ENCODE data around the gene CCDC13.
"Not testable (repeated sequence)": the region's sequence is repeated elsewhere in the genome, so short reads cannot be mapped to it uniquely, and the experiment has no call there.

CCDC13 gene
- 0 to 0.35 (median 0) reads per million in 3 donors for total RNA-seq

- peak; percentile 55 to 67 (median 65) for DNase-seq
- Histone ChIP-seq H3K27me3 (replicated peaks; ENCODE audit: control insufficient read depth, insufficient read depth, low read length, poor library complexity, severe bottlenecking) (no peaks in the 10 kb centered on the region), H3K4me3 (ENCODE audit: insufficient read depth, low read depth, low read length, poor library complexity, severe bottlenecking) (peak within 1 kb of the TSS; percentile 54), H3K9me3 (ENCODE audit: control insufficient read depth, low read length) (no peaks in the 10 kb centered on the region), H3K4me1 (ENCODE audit: control insufficient read depth, insufficient read depth, low read length, poor library complexity, severe bottlenecking) (no peaks in the 10 kb centered on the region), H3K27ac (ENCODE audit: insufficient read depth, low read length, poor library complexity, severe bottlenecking) (peak within 1 kb of the TSS; percentile 9), H3K36me3 (ENCODE audit: control insufficient read depth, insufficient read depth, low read length) (no peaks in the 10 kb centered on the region)
These were observed at the start of gene CCDC13 for GRCh38 chr3:42772670-42773408. TSS of gene CCDC13 (minus strand) at chr3:42773253. CDS start at chr3:42758345, 14,908 bp downstream.

- DNase-seq = no peak
- H3K9me3 ChIP-seq (ENCODE audit: control insufficient read depth, low read length) = no peaks in the 10 kb centered on the region
- no peak overlapping the region for H3K4me3 ChIP-seq (ENCODE audit: insufficient read depth, low read depth, low read length, poor library complexity, severe bottlenecking)
- no peak overlapping the region for H3K27ac ChIP-seq (ENCODE audit: insufficient read depth, low read length, poor library complexity, severe bottlenecking)
- H3K4me1 ChIP-seq (ENCODE audit: control insufficient read depth, insufficient read depth, low read length, poor library complexity, severe bottlenecking) = no peaks in the 10 kb centered on the region
- no peaks in the 10 kb centered on the region for H3K36me3 ChIP-seq (ENCODE audit: control insufficient read depth, insufficient read depth, low read length)
- no peaks in the 10 kb centered on the region for H3K27me3 ChIP-seq (replicated peaks; ENCODE audit: control insufficient read depth, insufficient read depth, low read length, poor library complexity, severe bottlenecking)
These were observed 49.8 kb upstream of the CCDC13 start for GRCh38 chr3:42822828-42823227.

GRCh38 chr3:42820746-42821051 is 47.6 kb upstream of the CCDC13 start:
- no peaks in the 10 kb centered on the region for H3K9me3 ChIP-seq (ENCODE audit: control insufficient read depth, low read length)
- no peak overlapping the region for H3K4me3 ChIP-seq (ENCODE audit: insufficient read depth, low read depth, low read length, poor library complexity, severe bottlenecking)
- no peaks in the 10 kb centered on the region for H3K27me3 ChIP-seq (replicated peaks; ENCODE audit: control insufficient read depth, insufficient read depth, low read length, poor library complexity, severe bottlenecking)
- H3K36me3 ChIP-seq (ENCODE audit: control insufficient read depth, insufficient read depth, low read length) = no peaks in the 10 kb centered on the region
- no peak overlapping the region for H3K27ac ChIP-seq (ENCODE audit: insufficient read depth, low read length, poor library complexity, severe bottlenecking)
- no peaks in the 10 kb centered on the region for H3K4me1 ChIP-seq (ENCODE audit: control insufficient read depth, insufficient read depth, low read length, poor library complexity, severe bottlenecking)
- no peak for DNase-seq

- Histone ChIP-seq H3K9me3 (ENCODE audit: control insufficient read depth, low read length) (no peaks in the 10 kb centered on the region), H3K4me3 (ENCODE audit: insufficient read depth, low read depth, low read length, poor library complexity, severe bottlenecking) (no peak overlapping the region), H3K27me3 (replicated peaks; ENCODE audit: control insufficient read depth, insufficient read depth, low read length, poor library complexity, severe bottlenecking) (no peaks in the 10 kb centered on the region), H3K4me1 (ENCODE audit: control insufficient read depth, insufficient read depth, low read length, poor library complexity, severe bottlenecking) (no peaks in the 10 kb centered on the region), H3K27ac (ENCODE audit: insufficient read depth, low read length, poor library complexity, severe bottlenecking) (no peak overlapping the region), H3K36me3 (ENCODE audit: control insufficient read depth, insufficient read depth, low read length) (no peaks in the 10 kb centered on the region)
- DNase-seq = no peak
These were observed 46.4 kb upstream of the CCDC13 start for GRCh38 chr3:42819351-42819965.

- DNase-seq = no peak
- Histone ChIP-seq H3K4me3 (ENCODE audit: insufficient read depth, low read depth, low read length, poor library complexity, severe bottlenecking) (no peak overlapping the region), H3K36me3 (ENCODE audit: control insufficient read depth, insufficient read depth, low read length) (no peaks in the 10 kb centered on the region), H3K27me3 (replicated peaks; ENCODE audit: control insufficient read depth, insufficient read depth, low read length, poor library complexity, severe bottlenecking) (no peaks in the 10 kb centered on the region), H3K4me1 (ENCODE audit: control insufficient read depth, insufficient read depth, low read length, poor library complexity, severe bottlenecking) (no peaks in the 10 kb centered on the region), H3K27ac (ENCODE audit: insufficient read depth, low read length, poor library complexity, severe bottlenecking) (no peak overlapping the region), H3K9me3 (ENCODE audit: control insufficient read depth, low read length) (no peaks in the 10 kb centered on the region)
These were observed 42.8 kb upstream of the CCDC13 start for GRCh38 chr3:42815826-42816225.

- DNase-seq = no peak
- no peaks in the 10 kb centered on the region for H3K4me1 ChIP-seq (ENCODE audit: control insufficient read depth, insufficient read depth, low read length, poor library complexity, severe bottlenecking)
- no peaks in the 10 kb centered on the region for H3K27me3 ChIP-seq (replicated peaks; ENCODE audit: control insufficient read depth, insufficient read depth, low read length, poor library complexity, severe bottlenecking)
- H3K27ac ChIP-seq (ENCODE audit: insufficient read depth, low read length, poor library complexity, severe bottlenecking) = no peak overlapping the region
- no peak overlapping the region for H3K4me3 ChIP-seq (ENCODE audit: insufficient read depth, low read depth, low read length, poor library complexity, severe bottlenecking)
- H3K36me3 ChIP-seq (ENCODE audit: control insufficient read depth, insufficient read depth, low read length) = no peaks in the 10 kb centered on the region
- no peaks in the 10 kb centered on the region for H3K9me3 ChIP-seq (ENCODE audit: control insufficient read depth, low read length)
These were observed 42.0 kb upstream of the CCDC13 start for GRCh38 chr3:42814914-42815507.

- no peak overlapping the region for H3K4me3 ChIP-seq (ENCODE audit: insufficient read depth, low read depth, low read length, poor library complexity, severe bottlenecking)
- H3K4me1 ChIP-seq (ENCODE audit: control insufficient read depth, insufficient read depth, low read length, poor library complexity, severe bottlenecking) = no peaks in the 10 kb centered on the region
- H3K27me3 ChIP-seq (replicated peaks; ENCODE audit: control insufficient read depth, insufficient read depth, low read length, poor library complexity, severe bottlenecking) = no peaks in the 10 kb centered on the region
- no peaks in the 10 kb centered on the region for H3K9me3 ChIP-seq (ENCODE audit: control insufficient read depth, low read length)
- H3K27ac ChIP-seq (ENCODE audit: insufficient read depth, low read length, poor library complexity, severe bottlenecking) = no peak overlapping the region
- DNase-seq = no peak
- no peaks in the 10 kb centered on the region for H3K36me3 ChIP-seq (ENCODE audit: control insufficient read depth, insufficient read depth, low read length)
These were observed 41.2 kb upstream of the CCDC13 start for GRCh38 chr3:42814246-42814645.

- not testable (repeated sequence) for DNase-seq; H3K4me3 ChIP-seq (ENCODE audit: insufficient read depth, low read depth, low read length, poor library complexity, severe bottlenecking); H3K27me3 ChIP-seq (replicated peaks; ENCODE audit: control insufficient read depth, insufficient read depth, low read length, poor library complexity, severe bottlenecking); H3K36me3 ChIP-seq (ENCODE audit: control insufficient read depth, insufficient read depth, low read length); H3K27ac ChIP-seq (ENCODE audit: insufficient read depth, low read length, poor library complexity, severe bottlenecking); H3K9me3 ChIP-seq (ENCODE audit: control insufficient read depth, low read length); H3K4me1 ChIP-seq (ENCODE audit: control insufficient read depth, insufficient read depth, low read length, poor library complexity, severe bottlenecking)
These were observed 38.2 kb upstream of the CCDC13 start for GRCh38 chr3:42811118-42811883.

GRCh38 chr3:42810706-42811105 is 37.7 kb upstream of the CCDC13 start:
- not testable (repeated sequence) for H3K27me3 ChIP-seq (replicated peaks; ENCODE audit: control insufficient read depth, insufficient read depth, low read length, poor library complexity, severe bottlenecking); H3K4me1 ChIP-seq (ENCODE audit: control insufficient read depth, insufficient read depth, low read length, poor library complexity, severe bottlenecking); DNase-seq; H3K36me3 ChIP-seq (ENCODE audit: control insufficient read depth, insufficient read depth, low read length); H3K9me3 ChIP-seq (ENCODE audit: control insufficient read depth, low read length); H3K27ac ChIP-seq (ENCODE audit: insufficient read depth, low read length, poor library complexity, severe bottlenecking); H3K4me3 ChIP-seq (ENCODE audit: insufficient read depth, low read depth, low read length, poor library complexity, severe bottlenecking)

- Histone ChIP-seq H3K4me3 (ENCODE audit: insufficient read depth, low read depth, low read length, poor library complexity, severe bottlenecking) (no peak within 1 kb of the TSS), H3K27ac (ENCODE audit: insufficient read depth, low read length, poor library complexity, severe bottlenecking) (no peak within 1 kb of the TSS), H3K9me3 (ENCODE audit: control insufficient read depth, low read length) (no peaks in the 10 kb centered on the region), H3K36me3 (ENCODE audit: control insufficient read depth, insufficient read depth, low read length) (no peaks in the 10 kb centered on the region), H3K27me3 (replicated peaks; ENCODE audit: control insufficient read depth, insufficient read depth, low read length, poor library complexity, severe bottlenecking) (no peaks in the 10 kb centered on the region), H3K4me1 (ENCODE audit: control insufficient read depth, insufficient read depth, low read length, poor library complexity, severe bottlenecking) (peaks cover 5% of the 10 kb centered on the region)
- no peak for DNase-seq
These were observed 36.1 kb upstream of the CCDC13 start, which contains the start of gene ACKR2 for GRCh38 chr3:42809202-42809601. TSS of gene ACKR2 (plus strand) at chr3:42809445. CDS start at chr3:42864503, 55,058 bp downstream.

All from effector memory CD4-positive, alpha-beta T cell (primary cell).